Esophagus squamous epithelium (tissue), 5 donors: ENCODE data around the gene DCC. TPM values are rescaled to one million over a fixed set of nuclear protein-coding genes. Genes with fewer than 3 reads are reported as not detected.

ENCODE experiments used
- DNase-seq: peaks from one replicate; lab custom pipeline; 2025; lab: John Stamatoyannopoulos, UW
- H3K27ac ChIP-seq, 4 donors: fragments of 200-600 bp; sonication (generic); one replicate each; pipeline ENCODE4 v1.5.1; 2016 to 2019; ENCODE audit warnings: mild to moderate bottlenecking in 1 of 4
- H3K27me3 ChIP-seq, 4 donors: fragments of 200-600 bp; sonication (generic); 1 replicate in 3 of 4; 2 replicates in 1 of 4; pipeline versions ENCODE4 v1.5.1 to v1.6.0; 2017 to 2021; ENCODE audit warnings: antibody characterized with exemption in 1 of 4
- H3K36me3 ChIP-seq, 3 donors: fragments of 200-600 bp; sonication (generic); one replicate each; pipeline ENCODE4 v1.5.1; 2016 to 2019
- H3K4me1 ChIP-seq, 3 donors: fragments of 200-600 bp; sonication (generic); one replicate each; pipeline ENCODE4 v1.5.1; 2017 to 2019
- H3K4me3 ChIP-seq, 4 donors: fragments of 200-600 bp; sonication (generic); 1 replicate in 3 of 4; 2 replicates in 1 of 4; pipeline ENCODE4 v1.5.1; 2016 to 2019; ENCODE audit warnings: mild to moderate bottlenecking in 2 of 4, moderate library complexity in 1 of 4
- H3K9me3 ChIP-seq, 3 donors: fragments of 200-600 bp; sonication (generic); one replicate each; pipeline ENCODE4 v1.5.1; 2016 to 2019
- CTCF ChIP-seq, 6 experiments: fragments of 450-650 bp in 4 of 6; fragments of 200-600 bp in 2 of 6; sonication (generic) in 2 of 6; IDR thresholded peaks; one replicate each; pipeline ENCODE4 v1.5.1; 2016 to 2019; ENCODE audit warnings: antibody characterized with exemption in 6 of 6, mild to moderate bottlenecking in 4 of 6, moderate library complexity in 4 of 6
- POLR2A ChIP-seq, 4 donors: fragments of 450-650 bp; IDR thresholded peaks; one replicate each; pipeline ENCODE4 v1.6.1; 2017; ENCODE audit warnings: antibody characterized with exemption in 4 of 4, mild to moderate bottlenecking in 4 of 4, moderate library complexity in 3 of 4
- WGBS, 2 donors: methylation state at CpG; one replicate each; pipeline ENCODE4 v1.1.5; 2018; 5-methylcytosine and 5-hydroxymethylcytosine counted together
- intact Hi-C: fragments of 100-400 bp; cut with DNase I; formaldehyde crosslinking; loops from one replicate; pipeline ENCODE4 v1.15.0; 2022
- total RNA-seq, 4 donors: library from RNA; depleted of rRNA; stranded (reverse); fragments of >200 nt; gene quantifications; one replicate each; pipeline ENCODE4 v1.1.0, GENCODE V29; 2016
- donor health status: DM: yes; HTN: yes; CAD: no.

The DCC gene
- total RNA-seq, 4 donors from 2014 or later: 0.06 to 0.95 TPM; not detected in 2

GRCh38 chr18:52596748-52597435, 256.9 kb downstream of the DCC start:
- Histone ChIP-seq H3K36me3 (no peaks in the 10 kb centered on the region), H3K27me3 (no peaks in the 10 kb centered on the region), H3K4me3 (no peak overlapping the region), H3K4me1 (no peaks in the 10 kb centered on the region), H3K27ac (no peak overlapping the region), H3K9me3 (no peaks in the 10 kb centered on the region)
- intact Hi-C loops: no loop called here
- no peak for TF ChIP-seq POLR2A (IDR thresholded peaks at IDR 0.05)
- TF ChIP-seq CTCF (IDR thresholded peaks at IDR 0.05): no peak
- 21 to 27% methylated on average over 5 of the region's 5 CpGs for WGBS, 2 donors
- DNase-seq: no peak

- Histone ChIP-seq H3K27ac (no peak overlapping the region), H3K9me3 (no peaks in the 10 kb centered on the region), H3K4me1 (no peaks in the 10 kb centered on the region), H3K36me3 (no peaks in the 10 kb centered on the region), H3K4me3 (no peak overlapping the region), H3K27me3 (no peaks in the 10 kb centered on the region)
- WGBS, 2 donors: 34 to 35% methylated on average over 2 of the region's 2 CpGs
- intact Hi-C loops: no loop called here
- TF ChIP-seq CTCF (IDR thresholded peaks at IDR 0.05) (no peak), POLR2A (IDR thresholded peaks at IDR 0.05) (no peak)
- no peak for DNase-seq
Measured at GRCh38 chr18:52598921-52599320, 258.9 kb downstream of the DCC start.

GRCh38 chr18:52602820-52603219, 262.8 kb downstream of the DCC start:
- Histone ChIP-seq H3K27ac (no peak overlapping the region), H3K9me3 (no peaks in the 10 kb centered on the region), H3K36me3 (no peaks in the 10 kb centered on the region), H3K27me3 (no peaks in the 10 kb centered on the region), H3K4me1 (no peaks in the 10 kb centered on the region), H3K4me3 (no peak overlapping the region)
- WGBS, 2 donors: 81 to 84% methylated on average over 1 of the region's 1 CpG
- intact Hi-C loops: no loop called here
- TF ChIP-seq CTCF (IDR thresholded peaks at IDR 0.05) (no peak), POLR2A (IDR thresholded peaks at IDR 0.05) (no peak)
- no peak for DNase-seq

GRCh38 chr18:52605345-52605744, 265.3 kb downstream of the DCC start:
- no peak for DNase-seq
- Histone ChIP-seq H3K4me3 (no peak overlapping the region), H3K27ac (no peak overlapping the region), H3K36me3 (no peaks in the 10 kb centered on the region), H3K9me3 (no peaks in the 10 kb centered on the region), H3K4me1 (no peaks in the 10 kb centered on the region), H3K27me3 (no peaks in the 10 kb centered on the region)
- no peak for TF ChIP-seq CTCF (IDR thresholded peaks at IDR 0.05)
- no peak for TF ChIP-seq POLR2A (IDR thresholded peaks at IDR 0.05)
- intact Hi-C loops: no loop called here
- WGBS, 2 donors: 75 to 80% methylated on average over 3 of the region's 3 CpGs

GRCh38 chr18:52607985-52608384, 268.0 kb downstream of the DCC start:
- TF ChIP-seq CTCF (IDR thresholded peaks at IDR 0.05) (no peak), POLR2A (IDR thresholded peaks at IDR 0.05) (no peak)
- no peaks in the 10 kb centered on the region for H3K9me3 ChIP-seq
- no peak overlapping the region for H3K27ac ChIP-seq
- no peak overlapping the region for H3K4me3 ChIP-seq
- no peaks in the 10 kb centered on the region for H3K4me1 ChIP-seq
- no peaks in the 10 kb centered on the region for H3K36me3 ChIP-seq
- no peaks in the 10 kb centered on the region for H3K27me3 ChIP-seq
- 79 to 80% methylated on average over 2 of the region's 2 CpGs for WGBS, 2 donors
- intact Hi-C loops: no loop called here
- DNase-seq: no peak
